ENCODE results near the gene BLOC1S1. TPM values are rescaled to one million over a fixed set of nuclear protein-coding genes. Genes with fewer than 3 reads are reported as not detected.

BLOC1S1 gene
- total and polyA plus RNA-seq, 9 of the 15 experiments (the other 6 are each of a cell fraction or from before 2014, with no cell fraction given): 75.2 to 161 (median 98.8) TPM

GRCh38 chr12:55727643-55728185 is 11.9 kb downstream of the BLOC1S1 start (continued):
- TF ChIP-seq RB1 (IDR thresholded peaks at IDR 0.05; ENCODE audit: low read depth) (no peak), ILK (tag; IDR thresholded peaks at IDR 0.05; ENCODE audit: borderline replicate concordance, low read depth) (no peak), ATF1 (CRISPR knock-in tag; IDR thresholded peaks at IDR 0.05) (no peak), ATF1 (tag; IDR thresholded peaks at IDR 0.05) (peak; percentile 62), DPF2 (IDR thresholded peaks at IDR 0.05) (peak; percentile 71), ZBTB43 (CRISPR knock-in tag; IDR thresholded peaks at IDR 0.05) (no peak), ZNF23 (CRISPR knock-in tag; IDR thresholded peaks at IDR 0.05) (no peak), GABPB2 (CRISPR knock-in tag; conservative IDR thresholded peaks at IDR 0.05) (no peak), UBTF (IDR thresholded peaks at IDR 0.05; ENCODE audit: borderline replicate concordance in 1 of 2, low read depth in 2 of 2, low read length in 2 of 2) (0 out of 4 replicates have a peak, but pooled peaks of 1 of the 2 experiments have one; percentile 52), STAT5B (CRISPR knock-in tag; IDR thresholded peaks at IDR 0.05) (no peak), CREM (IDR thresholded peaks at IDR 0.05; ENCODE audit: low read depth) (peak; percentile 22), MEIS2 (IDR thresholded peaks at IDR 0.05; ENCODE audit: partially characterized antibody) (no peak), PRDM10 (IDR thresholded peaks at IDR 0.05; ENCODE audit: partially characterized antibody) (peak; percentile 29), KDM5B (IDR thresholded peaks at IDR 0.05; ENCODE audit: insufficient replicate concordance, low read depth, low read length) (peak; percentile 64), SLC30A9 (CRISPR knock-in tag; IDR thresholded peaks at IDR 0.05) (no peak), NFE2 (IDR thresholded peaks at IDR 0.05; ENCODE audit: low read depth) (no peak), SMARCA4 (IDR thresholded peaks at IDR 0.05) (peak; percentile 69), ZNF639 (CRISPR knock-in tag; conservative IDR thresholded peaks at IDR 0.05 in 1 of 2, IDR thresholded peaks at IDR 0.05 in 1 of 2) (0 out of 4 replicates have a peak, but pooled peaks of 1 of the 2 experiments have one; percentile 54), FOSL1 (tag; conservative IDR thresholded peaks at IDR 0.05) (peak; percentile 53), GTF2E2 (tag; IDR thresholded peaks at IDR 0.05) (no peak), ARID1B (IDR thresholded peaks at IDR 0.05) (peak; percentile 67)
